ENCODE results near the gene PTPRA. TPM values are rescaled to one million over a fixed set of nuclear protein-coding genes. Genes with fewer than 3 reads are reported as not detected.
A peak's percentile ranks its signal among the peaks of the same experiment; 100 is the strongest.

Gene PTPRA
- total RNA-seq, 1 donor from 2014 or later = 50.1 TPM

DNA sequence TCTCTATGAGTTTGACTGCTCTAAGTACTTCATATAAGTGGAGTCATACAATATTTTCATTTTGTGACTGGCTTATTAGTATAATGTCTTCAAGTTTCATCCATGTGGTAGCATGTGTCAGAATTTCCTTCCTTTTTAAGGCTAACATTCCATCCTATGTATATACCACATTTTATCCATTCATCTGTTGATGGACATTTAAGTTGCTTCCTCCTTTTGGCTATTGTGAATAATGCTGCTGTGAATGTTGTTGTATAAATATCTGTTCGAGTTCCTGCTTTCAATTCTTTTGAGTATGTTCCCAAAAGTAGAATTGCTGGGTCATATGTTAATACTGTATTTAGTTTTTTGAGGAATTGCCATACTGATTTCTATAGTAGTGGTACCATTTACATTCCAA is 79.5 kb downstream of the PTPRA start:
- no peak for TF ChIP-seq EZH2 (IDR thresholded peaks at IDR 0.05; ENCODE audit: insufficient read depth, low read length)
- TF ChIP-seq CTCF (IDR thresholded peaks at IDR 0.05; ENCODE audit: insufficient read depth, low read depth, low read length) = no peak
- Histone ChIP-seq H3K36me3 (ENCODE audit: insufficient read depth, low read length) (peaks cover 5% of the 10 kb centered on the region), H3K79me2 (ENCODE audit: insufficient read depth, low read length) (no peaks in the 10 kb centered on the region), H2AFZ (ENCODE audit: low read depth, low read length) (no peak overlapping the region), H3K4me3 (ENCODE audit: insufficient read depth, low read depth, low read length) (no peak overlapping the region), H3K9ac (ENCODE audit: low read length) (no peak overlapping the region), H3K27ac (ENCODE audit: low read depth, low read length) (no peak overlapping the region), H4K20me1 (ENCODE audit: insufficient read depth, low read length) (peaks cover 8% of the 10 kb centered on the region), H3K27me3 (ENCODE audit: insufficient read depth, low read length) (no peaks in the 10 kb centered on the region), H3K4me1 (ENCODE audit: insufficient read depth, low read length) (no peaks in the 10 kb centered on the region), H3K4me2 (ENCODE audit: low read length) (no peak overlapping the region), H3K9me3 (ENCODE audit: insufficient read depth, low read depth, low read length) (no peaks in the 10 kb centered on the region)
- FAIRE-seq (no peak), DNase-seq (ENCODE audit: low read depth) (no peak)
- Mint-ChIP-seq H3K27ac (ENCODE audit: unreplicated experiment) (no peak overlapping the region), H3K4me3 (ENCODE audit: unreplicated experiment) (no peak overlapping the region), H3K4me1 (ENCODE audit: low read depth, unreplicated experiment) (peaks cover 16% of the 10 kb centered on the region), H3K36me3 (ENCODE audit: low read depth, unreplicated experiment) (peaks cover 4% of the 10 kb centered on the region), H3K27me3 (ENCODE audit: low read depth, unreplicated experiment) (no peaks in the 10 kb centered on the region), H3K9me3 (ENCODE audit: unreplicated experiment) (no peaks in the 10 kb centered on the region)

DNA sequence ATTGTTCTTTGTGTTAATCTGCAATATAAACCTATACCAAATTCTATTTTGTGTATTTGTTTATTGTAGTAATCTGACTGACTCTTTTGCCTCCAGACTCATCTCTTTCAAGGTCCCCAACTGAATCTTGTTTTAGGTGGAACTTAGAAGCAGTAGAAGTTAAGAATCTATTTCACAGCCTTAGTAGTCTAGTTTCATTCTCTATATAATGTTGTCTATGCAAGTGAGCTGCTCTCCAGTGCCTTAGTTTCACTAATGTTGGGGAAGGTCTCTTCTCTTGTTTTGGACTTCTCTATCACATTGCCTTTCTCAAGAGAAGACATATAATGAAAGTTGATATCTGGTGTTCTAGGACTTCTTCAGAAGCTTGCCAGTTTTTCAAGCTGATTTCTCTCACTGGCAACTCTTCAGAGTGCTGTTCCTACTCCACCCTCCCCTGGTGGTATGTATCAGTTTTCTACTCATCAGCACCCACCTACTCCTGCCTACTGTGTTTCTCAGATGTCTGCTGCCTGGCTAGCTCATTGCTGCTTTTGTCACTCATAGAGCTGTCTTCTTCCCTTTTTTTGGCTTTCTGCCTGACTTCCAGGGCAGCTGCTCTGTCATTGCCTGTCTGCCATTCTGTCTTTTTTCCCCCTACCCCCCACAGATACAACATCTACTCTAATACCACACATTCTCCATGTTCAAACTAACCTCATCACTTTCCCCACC is 82.1 kb downstream of the PTPRA start:
- Histone ChIP-seq H3K27ac (ENCODE audit: low read depth, low read length) (no peak overlapping the region), H3K79me2 (ENCODE audit: insufficient read depth, low read length) (no peaks in the 10 kb centered on the region), H4K20me1 (ENCODE audit: insufficient read depth, low read length) (peaks cover 13% of the 10 kb centered on the region), H3K4me1 (ENCODE audit: insufficient read depth, low read length) (no peaks in the 10 kb centered on the region), H3K9me3 (ENCODE audit: insufficient read depth, low read depth, low read length) (no peaks in the 10 kb centered on the region), H3K9ac (ENCODE audit: low read length) (no peak overlapping the region), H3K4me3 (ENCODE audit: insufficient read depth, low read depth, low read length) (no peak overlapping the region), H2AFZ (ENCODE audit: low read depth, low read length) (no peak overlapping the region), H3K4me2 (ENCODE audit: low read length) (no peak overlapping the region), H3K27me3 (ENCODE audit: insufficient read depth, low read length) (no peaks in the 10 kb centered on the region), H3K36me3 (ENCODE audit: insufficient read depth, low read length) (peaks cover 5% of the 10 kb centered on the region)
- H3K9me3 Mint-ChIP-seq (ENCODE audit: unreplicated experiment) = no peaks in the 10 kb centered on the region
- peak overlapping the region; percentile 6 for H3K27ac Mint-ChIP-seq (ENCODE audit: unreplicated experiment)
- no peak for TF ChIP-seq CTCF (IDR thresholded peaks at IDR 0.05; ENCODE audit: insufficient read depth, low read depth, low read length)
- no peak for TF ChIP-seq EZH2 (IDR thresholded peaks at IDR 0.05; ENCODE audit: insufficient read depth, low read length)
- no peak for FAIRE-seq
- peaks cover 4% of the 10 kb centered on the region for H3K36me3 Mint-ChIP-seq (ENCODE audit: low read depth, unreplicated experiment)
- peak overlapping the region; percentile 9 for H3K4me3 Mint-ChIP-seq (ENCODE audit: unreplicated experiment)
- no peak for DNase-seq (ENCODE audit: low read depth)
- peaks cover 10% of the 10 kb centered on the region for H3K4me1 Mint-ChIP-seq (ENCODE audit: low read depth, unreplicated experiment)
- H3K27me3 Mint-ChIP-seq (ENCODE audit: low read depth, unreplicated experiment) = no peaks in the 10 kb centered on the region

- Histone ChIP-seq H3K4me1 (ENCODE audit: insufficient read depth, low read length) (no peaks in the 10 kb centered on the region), H3K4me3 (ENCODE audit: insufficient read depth, low read depth, low read length) (no peak overlapping the region), H2AFZ (ENCODE audit: low read depth, low read length) (no peak overlapping the region), H3K9ac (ENCODE audit: low read length) (no peak overlapping the region), H4K20me1 (ENCODE audit: insufficient read depth, low read length) (peaks cover 13% of the 10 kb centered on the region), H3K36me3 (ENCODE audit: insufficient read depth, low read length) (peaks cover 2% of the 10 kb centered on the region), H3K27ac (ENCODE audit: low read depth, low read length) (no peak overlapping the region), H3K4me2 (ENCODE audit: low read length) (no peak overlapping the region), H3K27me3 (ENCODE audit: insufficient read depth, low read length) (no peaks in the 10 kb centered on the region), H3K79me2 (ENCODE audit: insufficient read depth, low read length) (no peaks in the 10 kb centered on the region), H3K9me3 (ENCODE audit: insufficient read depth, low read depth, low read length) (no peaks in the 10 kb centered on the region)
- Mint-ChIP-seq H3K9me3 (ENCODE audit: unreplicated experiment) (no peaks in the 10 kb centered on the region), H3K36me3 (ENCODE audit: low read depth, unreplicated experiment) (peaks cover 10% of the 10 kb centered on the region), H3K27ac (ENCODE audit: unreplicated experiment) (no peak overlapping the region), H3K4me3 (ENCODE audit: unreplicated experiment) (no peak overlapping the region), H3K4me1 (ENCODE audit: low read depth, unreplicated experiment) (peaks cover 10% of the 10 kb centered on the region), H3K27me3 (ENCODE audit: low read depth, unreplicated experiment) (no peaks in the 10 kb centered on the region)
- TF ChIP-seq CTCF (IDR thresholded peaks at IDR 0.05; ENCODE audit: insufficient read depth, low read depth, low read length) (no peak), EZH2 (IDR thresholded peaks at IDR 0.05; ENCODE audit: insufficient read depth, low read length) (no peak)
- DNase-seq (ENCODE audit: low read depth) (no peak), FAIRE-seq (no peak)
Observed at GRCh38 chr20:2956480-2956879, 83.2 kb downstream of the PTPRA start.

Measured in astrocyte (in vitro differentiated cells and primary cell).